GM21367 (cell line): Measurements from ENCODE around the gene IFI30.

Source experiments
- ATAC-seq: cut with Tn5 transposase; IDR thresholded peaks from one replicate; pipeline ENCODE4 v1.9.1; 2021; ENCODE audit not compliant: unreplicated experiment

The IFI30 gene

GRCh38 chr19:18223860-18224524 is 50.4 kb downstream of the IFI30 start:
- ATAC-seq, result no peak

GRCh38 chr19:18224525-18225354 is 51.1 kb downstream of the IFI30 start:
- ATAC-seq, result peak; percentile 69

DNA sequence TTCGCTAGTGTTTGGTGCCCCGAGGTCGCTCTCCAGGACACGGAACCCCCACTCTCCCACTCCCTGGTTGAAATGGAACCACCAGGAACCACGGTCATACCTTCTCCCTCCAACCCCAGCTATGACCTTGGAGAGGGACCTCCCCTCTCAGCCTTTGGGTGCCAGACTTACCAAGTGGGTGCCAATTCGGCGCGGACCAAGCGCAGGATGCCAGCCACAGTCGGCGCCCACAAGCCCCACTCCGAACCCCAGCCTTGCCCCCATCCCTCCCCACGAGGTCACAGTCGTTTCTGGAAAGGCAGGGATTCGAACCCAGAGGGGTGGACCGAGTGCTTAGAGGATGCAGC is 51.7 kb downstream of the IFI30 start:
- no peak for ATAC-seq

GRCh38 chr19:18225702-18226468 is 52.3 kb downstream of the IFI30 start, which contains the start of gene PDE4C:
Gene PDE4C (minus strand): TSS chr19:18226438. CDS start chr19:18226415, 23 bp downstream.
- ATAC-seq, result no peak

DNA sequence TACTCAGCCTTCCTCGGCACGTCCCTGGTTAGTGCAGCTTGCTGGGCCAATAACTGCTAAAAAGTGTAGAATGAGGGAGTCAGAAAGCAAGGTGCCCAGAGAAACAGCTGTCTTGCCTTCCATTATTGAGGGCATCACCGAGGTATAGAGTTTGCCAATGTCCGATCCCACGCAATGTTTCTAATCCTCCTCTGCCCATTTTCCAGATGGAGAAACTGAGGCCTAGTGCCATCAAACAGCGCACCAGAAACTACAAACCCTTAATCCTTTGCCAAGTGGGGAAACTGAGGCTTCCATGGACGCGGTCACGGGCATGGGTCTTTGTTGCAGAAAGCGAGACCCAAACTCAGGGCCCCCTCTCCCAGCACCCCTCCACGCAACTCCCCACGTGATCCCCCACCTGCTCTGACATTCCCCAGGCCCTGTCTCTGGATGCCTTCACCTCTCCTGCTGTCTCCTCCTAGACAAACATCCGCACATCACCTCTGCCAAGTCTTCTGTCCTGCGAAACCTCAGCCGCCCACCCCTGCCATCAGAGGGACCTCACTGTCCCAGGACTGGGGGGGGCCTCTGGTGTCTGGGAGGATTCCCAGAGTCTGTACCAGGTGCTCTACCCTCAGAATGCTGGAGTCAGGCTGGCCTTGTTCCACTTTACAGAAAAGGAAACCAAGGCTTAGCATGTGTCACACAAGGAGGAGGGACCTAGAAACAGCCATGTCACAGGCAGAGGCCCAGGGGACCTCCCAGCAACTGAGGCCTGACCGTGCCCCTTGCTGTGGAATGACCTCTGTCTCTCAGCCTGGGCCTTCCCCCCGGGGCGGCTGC is 53.6 kb downstream of the IFI30 start:
- ATAC-seq, result no peak
